ENCODE measurements around the gene RNU4-1. TPM values are rescaled to one million over a fixed set of nuclear protein-coding genes. Genes with fewer than 3 reads are reported as not detected.
A peak's percentile ranks its signal among the peaks of the same experiment; 100 is the strongest.

The RNU4-1 gene
- total and polyA plus RNA-seq, 4 donors, result 1,718 to 2,225 TPM; not detected in 2

DNA sequence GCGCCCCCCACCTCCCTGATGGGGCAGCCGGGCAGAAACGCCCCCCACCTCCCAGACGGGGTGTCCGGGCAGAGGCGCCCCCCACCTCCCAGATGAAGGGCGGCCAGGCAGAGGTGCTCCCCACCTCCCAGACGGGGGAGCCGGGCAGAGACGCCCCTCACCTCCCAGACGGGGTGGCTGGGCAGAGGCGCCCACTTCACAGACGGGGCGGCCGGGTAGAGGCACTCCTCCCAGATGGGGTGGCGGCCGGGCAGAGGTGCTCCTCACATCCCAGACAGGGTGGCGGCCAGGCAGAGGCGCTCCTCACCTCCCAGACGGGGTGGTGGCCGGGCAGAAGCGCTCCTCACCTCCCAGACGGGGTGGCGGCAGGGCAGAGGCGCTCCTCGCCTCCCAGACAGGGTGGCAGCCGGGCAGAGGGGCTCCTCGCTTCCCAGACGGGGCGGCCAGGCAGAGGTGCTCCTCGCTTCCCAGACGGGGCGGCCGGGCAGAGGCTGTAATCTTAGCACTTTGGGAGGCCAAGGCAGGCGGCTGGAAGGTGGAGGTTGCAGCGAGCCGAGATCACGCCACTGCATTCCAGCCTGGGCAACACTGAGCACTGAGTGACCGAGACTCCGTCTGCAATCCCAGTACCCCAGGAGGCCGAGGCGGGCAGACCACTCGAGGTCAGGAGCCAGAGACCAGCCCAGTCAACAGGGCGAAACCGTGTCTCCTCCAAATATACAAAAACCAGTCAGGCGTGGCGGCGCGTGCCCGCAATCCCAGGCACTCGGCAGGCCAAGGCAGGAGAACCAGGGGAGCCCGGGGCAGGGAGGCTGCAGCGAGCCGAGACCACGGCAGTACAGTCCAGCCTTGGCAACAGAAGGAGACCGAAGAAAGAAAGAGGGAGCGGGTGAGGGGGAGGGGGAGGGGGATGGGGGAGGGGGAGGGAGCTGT lies 14.6 kb downstream of the RNU4-1 start:
- Histone ChIP-seq H3K9me3 (ENCODE audit: control insufficient read depth, low read length) (no peaks in the 10 kb centered on the region), H3K36me3 (ENCODE audit: control insufficient read depth in 1 of 2, insufficient read depth in 2 of 2, low read length in 1 of 2) (no peaks in the 10 kb centered on the region), H3K4me3 (ENCODE audit: low read length in 2 of 2) (no peak overlapping the region), H3K27ac (ENCODE audit: low read depth in 1 of 2, low read length in 2 of 2) (no peak overlapping the region), H3K4me1 (ENCODE audit: control insufficient read depth in 1 of 2, insufficient read depth in 2 of 2, low read length in 2 of 2) (no peaks in the 10 kb centered on the region), H3K27me3 (ENCODE audit: control insufficient read depth in 1 of 2, insufficient read depth in 2 of 2, low read length in 1 of 2) (no peaks in the 10 kb centered on the region)
- intact Hi-C loops (cut with DNase I), result no loop called here
- no peak for DNase-seq
- no peak for ATAC-seq (ENCODE audit: low FRiP score)
- 95 to 97% methylated on average over 42 to 57 of the region's 57 CpGs for WGBS, 2 donors

DNA sequence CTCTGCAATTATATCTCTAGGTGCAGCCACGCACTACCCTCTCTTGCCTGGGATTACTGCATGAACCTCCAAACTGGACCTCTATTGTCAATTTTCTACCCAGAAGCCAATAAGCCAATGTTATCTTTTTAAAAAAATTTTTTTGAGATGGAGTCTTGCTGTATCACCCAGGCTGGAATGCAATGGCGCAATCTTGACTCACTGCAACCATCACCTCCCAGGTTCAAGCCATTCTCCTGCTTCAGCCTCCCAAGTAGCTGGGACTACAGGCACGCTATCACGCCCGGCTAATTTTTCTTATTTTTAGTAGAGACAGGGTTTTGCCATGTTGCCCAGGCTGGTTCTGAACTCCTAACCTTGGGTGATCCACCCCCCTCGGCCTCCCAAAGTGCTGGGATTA lies 16.3 kb downstream of the RNU4-1 start:
- H3K27ac ChIP-seq (ENCODE audit: low read depth in 1 of 2, low read length in 2 of 2), result no peak overlapping the region
- WGBS, 2 donors, result 94 to 95% methylated on average over 6 of the region's 6 CpGs
- no peak overlapping the region for H3K4me3 ChIP-seq (ENCODE audit: low read length in 2 of 2)
- no peaks in the 10 kb centered on the region for H3K4me1 ChIP-seq (ENCODE audit: control insufficient read depth in 1 of 2, insufficient read depth in 2 of 2, low read length in 2 of 2)
- no peaks in the 10 kb centered on the region for H3K9me3 ChIP-seq (ENCODE audit: control insufficient read depth, low read length)
- H3K27me3 ChIP-seq (ENCODE audit: control insufficient read depth in 1 of 2, insufficient read depth in 2 of 2, low read length in 1 of 2), result no peaks in the 10 kb centered on the region
- intact Hi-C loops (cut with DNase I), result no loop called here
- ATAC-seq (ENCODE audit: low FRiP score) (no peak), DNase-seq (no peak)
- no peaks in the 10 kb centered on the region for H3K36me3 ChIP-seq (ENCODE audit: control insufficient read depth in 1 of 2, insufficient read depth in 2 of 2, low read length in 1 of 2)

DNA sequence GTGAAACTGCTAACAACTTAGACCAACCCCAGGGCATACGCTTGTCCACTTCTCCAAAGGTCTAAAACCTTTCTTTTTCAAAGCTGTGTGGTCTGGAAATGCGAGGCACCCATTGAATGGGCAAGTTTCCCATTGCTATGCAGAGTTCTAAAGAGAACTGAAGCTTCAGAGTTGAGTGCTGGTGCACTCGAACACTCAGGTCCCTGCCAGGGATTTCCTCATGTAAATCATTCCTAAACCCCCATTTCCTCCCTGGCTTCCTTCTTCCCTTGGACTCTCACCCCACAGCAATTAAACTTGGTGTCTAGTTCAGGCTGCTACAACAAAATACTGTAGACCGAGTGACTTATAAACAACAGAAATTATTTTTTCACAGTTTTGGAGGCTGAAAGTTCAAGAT lies 25.3 kb downstream of the RNU4-1 start:
- H3K4me3 ChIP-seq (ENCODE audit: low read length in 2 of 2), result no peak overlapping the region
- no peaks in the 10 kb centered on the region for H3K9me3 ChIP-seq (ENCODE audit: control insufficient read depth, low read length)
- H3K27ac ChIP-seq (ENCODE audit: low read depth in 1 of 2, low read length in 2 of 2), result no peak overlapping the region
- intact Hi-C loops (cut with DNase I), result no loop called here
- DNase-seq (no peak), ATAC-seq (ENCODE audit: low FRiP score) (no peak)
- H3K36me3 ChIP-seq (ENCODE audit: control insufficient read depth in 1 of 2, insufficient read depth in 2 of 2, low read length in 1 of 2), result no peaks in the 10 kb centered on the region
- H3K27me3 ChIP-seq (ENCODE audit: control insufficient read depth in 1 of 2, insufficient read depth in 2 of 2, low read length in 1 of 2), result no peaks in the 10 kb centered on the region
- peaks cover 0 to 2% of the 10 kb centered on the region in 2 donors for H3K4me1 ChIP-seq (ENCODE audit: control insufficient read depth in 1 of 2, insufficient read depth in 2 of 2, low read length in 2 of 2)
- 60 to 61% methylated on average over 4 of the region's 4 CpGs for WGBS, 2 donors

DNA sequence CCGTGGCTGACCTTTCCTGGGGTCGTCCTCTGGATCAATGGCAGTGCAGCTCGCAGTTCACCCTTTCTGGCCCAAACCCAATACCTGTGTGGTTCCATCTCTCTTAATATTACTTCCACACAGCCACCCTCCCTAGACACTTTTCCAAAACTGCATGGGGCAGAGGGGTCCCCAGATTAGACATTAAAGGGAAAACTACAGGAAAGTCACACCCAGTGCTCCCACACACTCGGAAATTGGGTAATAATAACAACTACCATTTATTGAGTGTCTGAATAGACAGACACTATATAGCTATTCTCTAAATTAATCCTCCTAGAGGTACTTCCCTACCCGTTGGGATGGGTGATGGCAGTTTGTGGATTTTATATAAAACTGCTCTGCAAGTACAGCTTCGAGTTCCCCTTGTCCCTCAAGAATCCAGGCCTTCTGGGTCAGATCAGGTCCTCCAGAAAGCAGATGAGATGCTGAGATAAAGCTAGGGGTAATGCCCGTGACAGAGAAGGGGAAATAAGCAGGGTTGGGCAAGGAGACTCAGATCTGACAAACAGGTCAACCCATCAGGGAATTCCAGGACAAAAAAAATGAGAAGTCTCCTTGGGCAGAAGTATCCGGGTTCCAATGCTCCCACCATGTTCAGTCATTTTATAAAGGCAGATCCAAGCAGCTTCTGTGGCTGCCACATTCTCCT lies 26.7 kb downstream of the RNU4-1 start:
- Histone ChIP-seq H3K4me3 (ENCODE audit: low read length in 2 of 2) (no peak overlapping the region), H3K4me1 (ENCODE audit: control insufficient read depth in 1 of 2, insufficient read depth in 2 of 2, low read length in 2 of 2) (peaks cover 3 to 4% of the 10 kb centered on the region in 2 donors), H3K9me3 (ENCODE audit: control insufficient read depth, low read length) (no peaks in the 10 kb centered on the region), H3K27ac (ENCODE audit: low read depth in 1 of 2, low read length in 2 of 2) (no peak overlapping the region), H3K36me3 (ENCODE audit: control insufficient read depth in 1 of 2, insufficient read depth in 2 of 2, low read length in 1 of 2) (no peaks in the 10 kb centered on the region), H3K27me3 (ENCODE audit: control insufficient read depth in 1 of 2, insufficient read depth in 2 of 2, low read length in 1 of 2) (no peaks in the 10 kb centered on the region)
- WGBS, 2 donors, result 38% methylated on average over 8 of the region's 8 CpGs
- DNase-seq, result no peak
- ATAC-seq (ENCODE audit: low FRiP score), result no peak
- intact Hi-C loops (cut with DNase I), result no loop called here

DNA sequence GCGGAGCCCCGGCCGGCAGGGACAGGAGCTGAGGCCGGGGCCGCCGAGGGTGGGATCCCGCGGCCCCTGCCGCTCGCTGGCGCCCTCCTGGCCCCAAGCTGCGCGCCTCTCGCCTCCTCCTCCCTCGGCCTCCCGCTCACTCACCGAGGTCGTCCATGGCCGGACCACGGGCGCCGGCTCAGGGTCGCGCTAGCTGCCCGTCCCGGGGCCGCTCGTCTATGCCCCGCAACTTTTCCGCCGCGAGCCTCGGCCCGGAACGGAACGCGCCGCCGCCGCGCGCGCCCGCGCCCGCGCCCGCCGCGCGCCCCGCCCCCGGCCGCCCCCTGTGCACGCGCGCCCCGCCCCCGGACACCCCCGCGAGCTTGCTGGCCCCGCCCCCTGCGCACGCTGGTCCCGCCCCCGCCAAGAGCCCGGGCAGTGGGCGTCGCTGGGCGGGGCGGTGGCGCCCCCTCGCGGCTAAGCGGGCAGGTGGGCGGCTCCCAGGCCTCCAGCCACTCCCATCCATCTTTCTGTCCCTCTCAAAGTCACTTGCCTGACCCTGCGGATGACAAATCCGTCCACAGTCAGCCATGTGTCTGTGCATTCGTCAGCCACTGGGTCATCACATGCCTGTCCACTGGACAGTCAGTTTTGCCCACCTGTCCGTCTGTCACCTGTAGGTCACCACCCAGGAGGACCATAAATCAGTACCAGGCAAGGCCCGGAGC lies 27.4 kb downstream of the RNU4-1 start, which contains the start of gene PXN:
Gene PXN, minus strand, starts transcription at position 258 of the 707 bp plus-strand sequence. Its CDS starts 101 bp downstream, at position 157.
- WGBS, 2 donors, result 1% methylated on average over 42 to 81 of the region's 81 CpGs
- ATAC-seq (ENCODE audit: low FRiP score), result peak; percentile 93

DNA sequence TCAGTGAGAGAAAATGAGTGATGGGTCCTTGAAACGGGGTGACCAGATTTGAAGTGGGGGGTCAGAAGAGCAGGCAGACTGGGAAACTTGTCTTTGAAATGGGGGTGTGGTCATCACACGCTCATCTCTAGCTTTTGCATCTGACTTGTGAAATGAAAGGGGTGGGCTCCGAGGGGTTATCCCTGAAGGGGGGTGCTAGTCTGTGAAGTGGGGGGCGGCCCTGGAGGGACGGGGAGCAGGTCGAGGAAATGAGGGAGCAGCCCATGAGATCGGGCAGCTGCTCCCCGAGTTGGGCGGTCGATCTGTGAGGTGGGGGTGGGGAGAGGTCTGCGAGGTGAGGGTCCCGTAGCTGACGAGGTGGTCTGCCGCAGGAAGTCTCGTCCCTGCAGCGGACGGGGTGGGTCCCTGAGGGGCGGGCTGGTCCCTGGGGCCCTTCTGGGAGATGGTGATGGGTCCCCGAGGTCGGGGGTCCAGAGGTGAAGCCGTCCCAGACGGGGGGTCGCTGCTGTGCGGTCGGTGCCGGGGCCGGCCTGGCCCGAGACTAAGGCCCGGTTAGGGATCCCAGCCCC lies 28.0 kb downstream of the RNU4-1 start:
- H3K9me3 ChIP-seq (ENCODE audit: control insufficient read depth, low read length), result no peaks in the 10 kb centered on the region
- H3K27ac ChIP-seq (ENCODE audit: low read depth in 1 of 2, low read length in 2 of 2), result peak overlapping the region; percentile 46 to 76
- intact Hi-C loops (cut with DNase I), result loop anchor here (1.0 kb wide), 1 partner anchor 37 kb away; no protein-coding TSS in a partner anchor
- H3K36me3 ChIP-seq (ENCODE audit: control insufficient read depth in 1 of 2, insufficient read depth in 2 of 2, low read length in 1 of 2), result no peaks in the 10 kb centered on the region
- no peak for DNase-seq
- no peak for ATAC-seq (ENCODE audit: low FRiP score)
- no peaks in the 10 kb centered on the region for H3K27me3 ChIP-seq (ENCODE audit: control insufficient read depth in 1 of 2, insufficient read depth in 2 of 2, low read length in 1 of 2)
- H3K4me1 ChIP-seq (ENCODE audit: control insufficient read depth in 1 of 2, insufficient read depth in 2 of 2, low read length in 2 of 2), result peaks cover 3 to 4% of the 10 kb centered on the region in 2 donors
- H3K4me3 ChIP-seq (ENCODE audit: low read length in 2 of 2), result peak overlapping the region; percentile 68 to 88
- 0 to 2% methylated on average over 16 to 29 of the region's 29 CpGs for WGBS, 2 donors

More for the DNA sequence above, 27.4 kb downstream of the RNU4-1 start, which contains the start of gene PXN:
- Histone ChIP-seq H3K4me3 (ENCODE audit: low read length in 2 of 2) (peak within 1 kb of the TSS; percentile 68 to 88), H3K4me1 (ENCODE audit: control insufficient read depth in 1 of 2, insufficient read depth in 2 of 2, low read length in 2 of 2) (peaks cover 3 to 4% of the 10 kb centered on the region in 2 donors), H3K27me3 (ENCODE audit: control insufficient read depth in 1 of 2, insufficient read depth in 2 of 2, low read length in 1 of 2) (no peaks in the 10 kb centered on the region), H3K27ac (ENCODE audit: low read depth in 1 of 2, low read length in 2 of 2) (peak within 1 kb of the TSS; percentile 46 to 76), H3K36me3 (ENCODE audit: control insufficient read depth in 1 of 2, insufficient read depth in 2 of 2, low read length in 1 of 2) (no peaks in the 10 kb centered on the region), H3K9me3 (ENCODE audit: control insufficient read depth, low read length) (no peaks in the 10 kb centered on the region)
- intact Hi-C loops (cut with DNase I), result loop anchor here (1.0 kb wide), 1 partner anchor 37 kb away; no protein-coding TSS in a partner anchor
- DNase-seq, result peak; percentile 91 to 97

DNA sequence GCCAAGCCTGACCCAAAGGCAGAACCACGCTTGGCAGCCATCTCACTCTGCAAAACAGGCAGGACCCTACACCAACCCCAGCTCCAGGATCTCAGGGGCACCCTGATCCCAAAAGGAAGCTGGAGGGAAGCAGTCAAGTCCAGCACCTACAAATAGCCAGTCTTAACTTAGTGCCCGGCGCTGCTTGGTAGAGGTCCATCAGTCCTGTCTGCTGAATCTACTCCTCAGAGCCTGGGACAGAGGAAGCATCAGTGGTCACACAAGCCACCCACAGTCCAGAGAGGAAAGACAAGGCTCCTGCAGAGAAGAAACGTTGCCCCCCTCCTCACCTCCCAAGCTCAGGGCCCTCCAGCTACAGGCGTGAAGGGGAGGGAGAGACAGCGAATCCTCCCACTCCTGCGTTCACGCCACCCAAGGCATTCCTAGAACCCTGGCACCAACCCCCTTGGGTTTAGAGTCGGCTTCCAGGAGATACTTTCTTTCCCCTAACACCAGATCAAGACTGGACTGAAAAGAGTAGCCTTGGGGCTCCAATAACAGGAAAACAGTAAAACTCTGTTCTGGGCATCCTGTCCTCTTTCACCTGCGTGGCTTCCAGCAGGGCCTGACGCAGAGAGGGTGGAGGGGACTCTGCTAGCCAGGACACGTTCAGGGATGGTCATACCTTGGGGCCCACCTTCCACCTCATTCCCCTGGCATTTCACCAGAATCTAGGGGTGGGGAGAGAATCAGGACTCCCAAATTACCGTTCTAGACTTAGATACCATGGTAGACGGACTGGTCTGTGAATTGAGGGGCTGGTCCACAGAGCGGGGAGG lies 28.7 kb downstream of the RNU4-1 start:
- WGBS, 2 donors, result 3 to 6% methylated on average over 15 of the region's 15 CpGs
- intact Hi-C loops (cut with DNase I), result no loop called here

More for the DNA sequence above, 28.7 kb downstream of the RNU4-1 start:
- no peaks in the 10 kb centered on the region for H3K9me3 ChIP-seq (ENCODE audit: control insufficient read depth, low read length)
- peak; percentile 19 for ATAC-seq (ENCODE audit: low FRiP score)
- H3K4me1 ChIP-seq (ENCODE audit: control insufficient read depth in 1 of 2, insufficient read depth in 2 of 2, low read length in 2 of 2), result peaks cover 3 to 4% of the 10 kb centered on the region in 2 donors
- H3K36me3 ChIP-seq (ENCODE audit: control insufficient read depth in 1 of 2, insufficient read depth in 2 of 2, low read length in 1 of 2), result no peaks in the 10 kb centered on the region
- peak overlapping the region; percentile 46 to 76 for H3K27ac ChIP-seq (ENCODE audit: low read depth in 1 of 2, low read length in 2 of 2)
- H3K4me3 ChIP-seq (ENCODE audit: low read length in 2 of 2), result peak overlapping the region; percentile 68 to 88
- no peaks in the 10 kb centered on the region for H3K27me3 ChIP-seq (ENCODE audit: control insufficient read depth in 1 of 2, insufficient read depth in 2 of 2, low read length in 1 of 2)
- DNase-seq, result no peak

All from aorta (tissue), 5 donors.